ENCODE measurements around the gene CBFA2T3.

CBFA2T3 gene

GRCh38 chr16:88993166-88993761 lies 16.3 kb upstream of the CBFA2T3 start:
- Mint-ChIP-seq H3K27ac (peak overlapping the region; percentile 64), H3K27me3 (no peaks in the 10 kb centered on the region), H3K36me3 (no peaks in the 10 kb centered on the region), H3K4me3 (peak overlapping the region; percentile 26), H3K4me1 (peaks cover 23% of the 10 kb centered on the region), H3K9me3 (peaks cover 4% of the 10 kb centered on the region)
- ATAC-seq: peak; percentile 48

GRCh38 chr16:88992351-88993165 lies 15.6 kb upstream of the CBFA2T3 start:
- no peaks in the 10 kb centered on the region for H3K27me3 Mint-ChIP-seq
- H3K36me3 Mint-ChIP-seq: no peaks in the 10 kb centered on the region
- H3K4me3 Mint-ChIP-seq: peak overlapping the region; percentile 26
- peaks cover 2% of the 10 kb centered on the region for H3K9me3 Mint-ChIP-seq
- peaks cover 29% of the 10 kb centered on the region for H3K4me1 Mint-ChIP-seq
- ATAC-seq: peak; percentile 18
- H3K27ac Mint-ChIP-seq: peak overlapping the region; percentile 64

GRCh38 chr16:88991813-88992350 lies 14.9 kb upstream of the CBFA2T3 start:
- ATAC-seq: no peak
- Mint-ChIP-seq H3K9me3 (no peaks in the 10 kb centered on the region), H3K4me3 (no peak overlapping the region), H3K4me1 (peaks cover 34% of the 10 kb centered on the region), H3K27ac (no peak overlapping the region), H3K27me3 (no peaks in the 10 kb centered on the region), H3K36me3 (no peaks in the 10 kb centered on the region)

GRCh38 chr16:88989852-88990547 lies 13.0 kb upstream of the CBFA2T3 start:
- no peak for ATAC-seq
- H3K4me3 Mint-ChIP-seq: no peak overlapping the region
- H3K27me3 Mint-ChIP-seq: no peaks in the 10 kb centered on the region
- H3K36me3 Mint-ChIP-seq: no peaks in the 10 kb centered on the region
- H3K27ac Mint-ChIP-seq: no peak overlapping the region
- peaks cover 49% of the 10 kb centered on the region for H3K4me1 Mint-ChIP-seq
- no peaks in the 10 kb centered on the region for H3K9me3 Mint-ChIP-seq

- no peaks in the 10 kb centered on the region for H3K27me3 Mint-ChIP-seq
- no peaks in the 10 kb centered on the region for H3K36me3 Mint-ChIP-seq
- H3K27ac Mint-ChIP-seq: no peak overlapping the region
- ATAC-seq: no peak
- H3K4me1 Mint-ChIP-seq: peaks cover 55% of the 10 kb centered on the region
- no peaks in the 10 kb centered on the region for H3K9me3 Mint-ChIP-seq
- H3K4me3 Mint-ChIP-seq: no peak overlapping the region
Observed at GRCh38 chr16:88988980-88989811, 12.2 kb upstream of the CBFA2T3 start.

- Mint-ChIP-seq H3K27ac (peak overlapping the region; percentile 90), H3K36me3 (peaks cover 1% of the 10 kb centered on the region), H3K9me3 (peaks cover 2% of the 10 kb centered on the region), H3K4me3 (peak overlapping the region; percentile 7), H3K4me1 (peaks cover 80% of the 10 kb centered on the region), H3K27me3 (no peaks in the 10 kb centered on the region)
- no peak for ATAC-seq
Observed at GRCh38 chr16:88985521-88985920, 8.5 kb upstream of the CBFA2T3 start.

GRCh38 chr16:88983771-88984687 lies 7.0 kb upstream of the CBFA2T3 start:
- ATAC-seq: peak; percentile 88
- H3K27ac Mint-ChIP-seq: peak overlapping the region; percentile 90

GRCh38 chr16:88983165-88983564 lies 6.2 kb upstream of the CBFA2T3 start:
- Mint-ChIP-seq H3K4me3 (peak overlapping the region; percentile 73), H3K9me3 (peaks cover 15% of the 10 kb centered on the region), H3K36me3 (peaks cover 10% of the 10 kb centered on the region), H3K27me3 (no peaks in the 10 kb centered on the region), H3K27ac (peak overlapping the region; percentile 90), H3K4me1 (peaks cover 97% of the 10 kb centered on the region)
- peak; percentile 69 for ATAC-seq

More at GRCh38 chr16:88983771-88984687, 7.0 kb upstream of the CBFA2T3 start:
- Mint-ChIP-seq H3K36me3 (peaks cover 10% of the 10 kb centered on the region), H3K27me3 (no peaks in the 10 kb centered on the region), H3K4me1 (peaks cover 91% of the 10 kb centered on the region), H3K9me3 (peaks cover 15% of the 10 kb centered on the region), H3K4me3 (peak overlapping the region; percentile 73)

GRCh38 chr16:88982286-88983084 lies 5.5 kb upstream of the CBFA2T3 start:
- no peak for ATAC-seq
- H3K36me3 Mint-ChIP-seq: peaks cover 10% of the 10 kb centered on the region
- no peaks in the 10 kb centered on the region for H3K27me3 Mint-ChIP-seq
- peaks cover 15% of the 10 kb centered on the region for H3K9me3 Mint-ChIP-seq
- peak overlapping the region; percentile 73 for H3K4me3 Mint-ChIP-seq
- peaks cover 96% of the 10 kb centered on the region for H3K4me1 Mint-ChIP-seq
- H3K27ac Mint-ChIP-seq: peak overlapping the region; percentile 90

- H3K36me3 Mint-ChIP-seq: peaks cover 24% of the 10 kb centered on the region
- no peak for ATAC-seq
- peaks cover 15% of the 10 kb centered on the region for H3K9me3 Mint-ChIP-seq
- no peaks in the 10 kb centered on the region for H3K27me3 Mint-ChIP-seq
- H3K27ac Mint-ChIP-seq: peak overlapping the region; percentile 90
- H3K4me1 Mint-ChIP-seq: peaks cover 90% of the 10 kb centered on the region
- H3K4me3 Mint-ChIP-seq: peak overlapping the region; percentile 45
Observed at GRCh38 chr16:88979353-88980015, 2.5 kb upstream of the CBFA2T3 start.

GRCh38 chr16:88978608-88979346 lies 1.8 kb upstream of the CBFA2T3 start:
- Mint-ChIP-seq H3K9me3 (peaks cover 15% of the 10 kb centered on the region), H3K4me1 (peaks cover 90% of the 10 kb centered on the region), H3K27me3 (no peaks in the 10 kb centered on the region), H3K36me3 (peaks cover 28% of the 10 kb centered on the region), H3K27ac (peak overlapping the region; percentile 90), H3K4me3 (peak overlapping the region; percentile 45)
- peak; percentile 68 for ATAC-seq

All from stimulated activated memory B cell treated with anti-CD40 and anti-IgM and Interleukin-4, amounts not matched to agents 10 μg/mL and 1 μg/mL and 100 μg/mL, for 72 hours (primary cell).